HG02981 (cell line): Measurements from ENCODE around the gene GLG1.

Experiments used
- ATAC-seq: cut with Tn5 transposase; IDR thresholded peaks from one replicate; pipeline ENCODE4 v1.9.1; 2021; ENCODE audit warnings: mild to moderate bottlenecking, moderate library complexity; ENCODE audit not compliant: unreplicated experiment

The GLG1 gene

DNA sequence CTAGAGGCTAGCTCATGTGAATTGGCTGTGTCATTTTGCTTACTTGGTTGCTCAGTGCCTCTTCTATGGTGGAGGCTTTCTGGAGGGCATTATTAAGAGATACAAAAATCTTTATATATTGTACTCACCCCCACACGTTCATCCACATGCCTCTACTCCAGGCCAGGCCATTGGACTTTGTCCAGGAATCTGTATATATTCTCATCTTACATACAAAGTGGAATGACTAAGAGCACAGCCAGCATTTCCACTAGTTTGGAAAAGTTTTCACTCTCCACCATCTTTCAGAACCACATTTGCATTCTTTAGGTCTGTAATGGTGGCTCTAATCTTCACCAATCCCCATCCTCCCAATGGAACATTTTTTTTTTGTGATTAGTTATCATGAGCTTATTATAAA lies 4.8 kb upstream of the GLG1 start:
- ATAC-seq: no peak

DNA sequence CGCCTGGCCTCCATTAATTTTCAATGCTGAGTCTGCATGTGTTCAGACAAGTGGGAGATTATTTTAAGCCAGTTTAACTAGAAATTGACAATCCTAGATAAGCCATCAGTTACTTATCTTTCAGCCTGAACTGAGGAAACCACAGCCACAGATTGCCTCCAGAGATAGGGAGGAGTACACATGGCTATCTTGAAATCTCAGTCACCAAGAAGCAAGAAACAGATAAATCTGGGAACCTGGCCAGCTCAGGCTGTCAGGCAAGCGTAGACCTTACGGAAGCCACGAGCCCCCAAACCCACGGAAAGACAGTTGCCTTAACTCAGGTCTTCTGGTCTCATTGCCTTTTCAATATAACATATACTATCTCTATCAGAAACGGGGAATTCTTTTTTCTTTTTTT lies 2.0 kb upstream of the GLG1 start:
- no peak for ATAC-seq

DNA sequence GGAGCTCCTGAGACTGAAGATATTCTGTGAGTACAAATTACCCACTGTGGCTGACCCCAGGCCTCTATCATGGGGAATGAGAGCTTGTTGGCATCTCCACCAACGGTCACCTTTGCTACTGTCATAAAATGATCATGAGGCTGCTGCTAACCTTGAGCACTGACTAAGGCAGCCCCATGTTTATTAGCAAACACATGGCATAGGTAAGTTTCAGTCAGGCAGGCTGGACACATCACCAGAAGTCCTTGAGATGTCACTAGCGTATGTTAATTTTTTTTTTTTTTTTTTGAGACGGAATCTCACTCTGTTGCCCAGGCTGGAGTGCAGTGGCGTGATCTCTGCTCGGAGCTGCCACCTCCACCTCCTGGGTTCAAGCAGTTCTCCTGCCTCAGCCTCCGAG lies 1.5 kb upstream of the GLG1 start:
- no peak for ATAC-seq

DNA sequence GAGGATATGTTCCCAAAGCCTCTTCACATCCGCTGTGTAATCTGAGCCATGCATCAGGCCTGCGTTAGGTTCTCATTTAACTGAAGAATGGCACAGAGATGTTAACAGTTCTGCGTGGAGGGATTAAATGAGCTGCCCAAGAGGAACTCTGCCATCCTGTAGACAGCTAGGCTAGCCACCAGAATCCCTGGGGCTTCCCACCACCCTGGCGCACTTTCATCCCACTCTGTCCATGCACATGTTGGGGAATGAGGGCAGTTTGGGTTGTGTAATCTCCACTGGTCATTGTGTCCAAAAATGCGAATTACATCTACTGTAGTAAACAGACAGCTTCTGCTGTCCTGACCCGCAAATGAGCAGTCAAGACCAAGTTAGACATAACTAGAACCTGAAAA lies 1.0 kb upstream of the GLG1 start:
- no peak for ATAC-seq

DNA sequence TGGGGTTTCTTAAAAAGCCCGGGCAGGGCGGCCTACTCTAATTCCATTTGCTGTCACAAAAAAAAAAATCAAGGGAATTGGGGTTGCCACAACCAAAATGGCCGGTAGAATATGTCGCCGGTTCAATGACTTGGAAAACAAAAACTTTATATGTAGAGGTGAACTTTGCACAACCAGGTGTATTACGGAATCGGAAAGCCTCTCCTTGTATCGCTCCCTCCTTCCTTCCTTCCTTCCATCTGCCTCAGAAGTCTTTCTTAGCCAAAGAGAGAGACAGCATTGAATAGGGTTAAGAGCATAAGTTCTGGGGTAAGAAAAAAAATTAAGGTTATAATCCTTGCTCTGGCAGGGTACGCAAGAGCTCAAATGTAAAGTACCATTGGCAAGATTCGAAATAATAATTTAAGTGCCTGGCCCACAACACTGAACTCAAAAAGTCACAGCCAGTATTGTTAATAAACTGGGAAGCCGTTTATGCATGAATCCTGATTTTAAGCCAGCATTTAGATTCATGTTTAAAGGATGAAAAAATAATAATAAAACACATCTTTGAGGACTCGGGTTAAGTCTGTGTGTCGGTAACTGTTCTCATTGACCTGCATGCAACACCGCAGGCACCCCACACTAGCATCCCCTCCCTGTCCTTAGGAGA lies 522 bp upstream of the GLG1 start:
- peak; percentile 32 for ATAC-seq

DNA sequence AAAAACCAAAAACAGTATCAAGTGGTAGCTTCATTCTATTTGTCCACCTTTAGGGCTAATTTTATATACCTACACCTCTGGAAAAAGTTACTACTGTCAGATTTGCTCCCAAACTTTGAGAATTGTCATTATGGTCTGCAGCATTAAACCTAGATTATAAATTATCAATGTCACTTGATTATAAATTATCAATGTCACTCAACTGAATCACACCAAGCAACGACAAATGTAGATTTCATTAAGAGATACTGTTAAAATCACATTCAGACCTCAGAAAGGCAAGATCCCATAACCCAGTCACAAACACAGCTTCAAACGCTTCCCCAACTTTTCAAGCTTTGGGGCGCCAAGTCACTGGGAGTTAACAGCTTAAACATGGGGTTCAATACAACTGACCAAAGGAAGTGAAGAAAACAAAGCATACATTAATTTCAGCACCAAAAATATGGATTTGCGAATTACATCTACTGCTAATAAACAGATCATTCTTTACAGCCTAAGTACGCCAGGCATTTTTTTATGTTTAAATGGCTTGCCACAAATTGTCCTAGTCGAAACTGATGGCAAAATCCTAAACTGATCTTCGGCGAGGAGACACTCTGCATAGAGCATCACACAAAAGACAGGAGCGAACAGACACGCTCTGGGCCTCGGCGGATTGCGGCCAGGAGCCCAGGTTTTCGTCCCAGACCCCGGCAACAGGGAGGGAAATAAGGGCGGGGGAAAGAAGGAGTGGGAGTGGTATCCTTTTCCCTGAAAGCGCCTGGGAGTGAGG lies 981 bp downstream of the GLG1 start:
- ATAC-seq: no peak

DNA sequence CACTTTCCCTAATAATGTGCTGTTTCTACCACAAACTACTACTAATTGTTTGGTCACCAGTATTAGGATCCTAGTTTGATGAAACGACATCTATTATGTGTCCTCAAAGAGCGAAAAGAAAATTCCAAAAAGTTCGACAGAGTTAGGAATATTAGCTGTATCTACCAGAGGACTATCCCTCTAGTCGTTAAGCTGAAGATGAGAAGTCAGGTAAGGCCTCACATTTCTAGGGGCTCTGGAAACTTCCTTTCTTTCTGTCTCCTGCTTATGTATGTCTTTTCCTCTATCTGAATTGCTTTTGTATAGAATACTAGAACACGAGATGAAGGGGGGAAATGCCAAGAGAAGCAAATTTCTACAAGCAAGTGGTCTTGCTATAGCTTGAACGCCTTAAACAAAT lies 1.6 kb downstream of the GLG1 start:
- no peak for ATAC-seq

DNA sequence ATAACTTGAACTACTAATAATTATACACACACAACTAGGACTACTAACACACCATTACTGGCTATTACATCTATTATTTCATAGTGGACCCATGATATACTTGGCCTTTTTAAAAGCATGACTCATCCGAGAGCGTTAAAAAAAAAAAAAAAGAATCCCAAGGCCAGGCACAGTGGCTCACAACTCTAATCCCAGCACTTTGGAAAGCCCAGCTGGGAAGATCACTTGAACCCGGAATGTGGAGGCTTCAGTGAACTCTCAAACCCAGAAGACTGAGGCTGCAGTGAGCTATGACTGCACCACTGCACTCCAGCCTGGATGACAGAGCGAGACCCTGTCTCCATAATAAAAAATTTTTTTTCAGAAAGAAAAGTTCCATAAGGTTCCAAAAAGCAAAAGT lies 3.1 kb downstream of the GLG1 start:
- ATAC-seq: no peak

DNA sequence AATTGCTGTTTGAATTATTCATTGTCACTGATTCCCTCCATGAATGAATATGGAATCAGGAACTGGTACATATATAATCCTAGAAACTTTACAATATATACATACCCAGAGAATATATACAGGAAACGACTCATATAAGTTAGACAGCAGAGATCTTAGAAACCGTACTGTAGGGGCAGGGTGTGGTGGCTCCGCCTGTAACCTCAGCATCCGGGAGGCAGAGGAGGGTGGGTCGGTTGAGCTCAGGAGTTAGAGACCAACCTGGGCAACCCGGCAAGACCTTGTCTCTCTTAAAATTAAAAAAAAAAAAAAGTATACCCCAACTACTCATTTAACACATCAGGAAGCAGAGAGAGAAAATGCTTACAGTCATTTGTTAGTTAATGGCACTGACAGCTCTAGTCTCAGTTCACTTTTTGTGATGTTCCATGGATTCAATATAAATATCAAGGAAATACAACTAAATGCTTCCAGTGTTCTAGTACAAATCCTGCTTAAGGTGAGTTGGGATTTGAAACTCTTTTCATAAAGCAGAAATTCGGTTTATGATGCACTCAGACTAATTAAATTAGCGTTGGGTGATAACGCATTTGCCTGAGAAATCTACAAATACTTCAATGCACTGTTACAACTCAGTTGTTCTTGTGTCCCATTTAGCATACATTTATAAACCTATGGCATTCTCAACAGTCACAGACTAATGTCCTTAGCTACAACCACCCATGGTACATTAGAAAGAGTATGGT lies 5.6 kb downstream of the GLG1 start:
- ATAC-seq: peak; percentile 81

DNA sequence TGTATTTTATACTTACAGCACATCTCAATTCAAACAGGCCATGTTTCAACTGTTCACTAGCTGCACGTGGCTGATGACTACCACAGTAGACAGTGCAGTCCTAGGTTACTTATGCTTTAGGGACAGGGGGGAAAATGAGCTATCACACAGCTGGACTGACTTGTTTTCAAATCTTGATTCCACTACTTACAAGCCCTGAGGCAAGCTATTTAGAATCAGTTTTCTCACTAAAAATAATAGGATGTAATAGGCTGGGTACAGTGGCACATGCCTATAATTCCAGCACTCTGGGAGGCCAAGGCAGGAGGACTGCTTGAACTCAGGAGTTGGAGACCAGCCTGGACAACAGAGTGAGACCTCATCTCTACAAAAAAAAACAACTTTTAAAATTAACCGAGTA lies 10.3 kb downstream of the GLG1 start:
- ATAC-seq: no peak

DNA sequence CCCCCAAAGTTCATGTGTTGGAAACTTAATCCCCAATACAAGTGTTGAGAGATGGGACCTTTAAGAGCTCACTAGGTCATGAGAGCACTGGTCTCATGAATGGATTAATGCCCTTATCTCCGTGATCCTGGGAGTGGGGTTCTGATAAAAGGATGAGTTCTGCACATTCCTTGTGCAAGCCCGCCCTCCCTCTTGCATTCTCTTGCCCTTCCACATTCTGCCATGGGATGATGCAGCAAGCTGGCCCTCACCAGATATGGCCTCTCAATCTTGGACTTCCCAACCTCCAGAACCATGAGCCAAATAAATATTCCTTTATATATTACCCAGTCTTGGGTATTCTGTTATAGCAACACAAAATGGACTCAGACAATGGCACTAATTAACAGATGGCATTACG lies 14.1 kb downstream of the GLG1 start:
- ATAC-seq: no peak

DNA sequence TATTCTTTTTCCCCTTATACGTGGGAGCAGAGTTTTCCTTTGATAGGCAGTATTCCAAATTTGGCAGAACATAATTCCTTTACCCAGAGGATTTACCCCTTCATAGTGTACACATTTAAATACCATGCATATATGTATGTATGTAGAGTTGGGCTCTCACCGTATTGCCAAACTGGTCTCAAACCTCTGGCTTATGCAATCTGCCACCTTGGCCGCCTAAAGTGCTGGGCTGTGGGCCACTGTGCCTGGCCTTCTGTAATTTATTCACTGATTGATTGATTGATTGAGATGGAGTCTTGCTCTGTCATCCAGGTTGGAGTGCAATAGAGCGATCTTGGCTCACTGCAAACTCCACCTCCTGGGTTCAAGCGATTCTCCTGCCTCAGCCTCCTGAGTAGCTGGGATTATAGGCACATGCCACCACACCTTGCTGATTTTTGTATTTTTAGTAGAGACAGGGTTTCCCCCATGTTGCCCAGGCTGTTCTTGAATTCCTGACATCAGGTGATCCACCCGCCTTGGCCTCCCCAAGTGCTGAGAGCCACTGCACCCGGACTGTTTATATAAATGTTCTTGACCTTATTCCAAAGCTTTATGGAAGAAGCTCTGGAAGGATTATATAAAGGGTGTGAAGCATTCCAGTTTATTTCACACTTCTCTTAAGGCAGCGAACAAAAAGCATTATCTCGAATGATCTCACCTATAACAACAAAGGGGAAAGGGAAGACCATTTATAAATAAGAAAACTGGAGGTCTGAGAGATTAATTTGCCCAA lies 14.9 kb downstream of the GLG1 start:
- no peak for ATAC-seq

DNA sequence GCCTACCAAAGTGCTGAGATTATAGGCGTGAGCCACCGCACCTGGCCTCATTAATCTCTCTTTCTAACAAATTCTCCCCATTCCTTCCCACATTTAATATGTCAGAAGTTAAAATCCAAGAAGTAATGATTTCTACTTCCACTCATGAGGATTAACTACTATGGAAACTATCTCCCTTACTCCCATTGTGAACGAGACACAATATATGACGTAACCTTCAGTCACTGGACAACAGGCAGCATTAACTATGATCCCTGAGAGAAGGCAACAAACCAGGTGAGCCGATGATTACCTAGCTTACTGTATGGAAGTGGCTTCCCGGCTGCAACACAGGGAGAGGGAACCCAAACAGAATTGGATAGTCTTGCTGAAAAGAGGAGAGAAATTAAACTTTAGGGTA lies 20.0 kb downstream of the GLG1 start:
- ATAC-seq: no peak

DNA sequence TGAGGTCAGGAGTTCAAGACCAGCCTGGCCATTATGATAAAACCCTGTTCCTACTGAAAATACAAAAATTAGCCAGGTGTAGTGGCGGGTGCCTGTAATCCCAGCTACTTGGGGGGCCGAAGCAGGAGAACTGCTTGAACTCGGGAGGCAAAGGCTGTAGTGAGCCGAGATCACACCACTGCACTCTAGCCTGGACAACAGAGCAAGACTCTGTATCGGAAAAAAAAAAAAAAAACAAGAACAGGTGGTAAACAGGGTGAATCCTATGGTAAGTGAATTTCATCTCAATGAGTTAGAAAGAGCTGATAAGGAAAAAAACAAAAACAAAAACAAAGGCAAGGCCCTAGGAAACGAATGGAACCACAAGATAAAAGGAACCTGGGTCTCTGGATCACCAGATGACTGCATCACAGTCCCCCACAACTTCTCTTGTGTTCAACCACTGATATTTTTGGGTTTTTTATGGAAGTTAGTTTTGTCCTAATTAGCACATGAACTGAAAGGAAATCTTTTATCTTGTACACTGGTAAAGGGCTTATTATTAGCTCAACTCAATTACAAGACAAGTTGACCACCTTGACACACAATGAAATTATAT lies 21.0 kb downstream of the GLG1 start:
- no peak for ATAC-seq

DNA sequence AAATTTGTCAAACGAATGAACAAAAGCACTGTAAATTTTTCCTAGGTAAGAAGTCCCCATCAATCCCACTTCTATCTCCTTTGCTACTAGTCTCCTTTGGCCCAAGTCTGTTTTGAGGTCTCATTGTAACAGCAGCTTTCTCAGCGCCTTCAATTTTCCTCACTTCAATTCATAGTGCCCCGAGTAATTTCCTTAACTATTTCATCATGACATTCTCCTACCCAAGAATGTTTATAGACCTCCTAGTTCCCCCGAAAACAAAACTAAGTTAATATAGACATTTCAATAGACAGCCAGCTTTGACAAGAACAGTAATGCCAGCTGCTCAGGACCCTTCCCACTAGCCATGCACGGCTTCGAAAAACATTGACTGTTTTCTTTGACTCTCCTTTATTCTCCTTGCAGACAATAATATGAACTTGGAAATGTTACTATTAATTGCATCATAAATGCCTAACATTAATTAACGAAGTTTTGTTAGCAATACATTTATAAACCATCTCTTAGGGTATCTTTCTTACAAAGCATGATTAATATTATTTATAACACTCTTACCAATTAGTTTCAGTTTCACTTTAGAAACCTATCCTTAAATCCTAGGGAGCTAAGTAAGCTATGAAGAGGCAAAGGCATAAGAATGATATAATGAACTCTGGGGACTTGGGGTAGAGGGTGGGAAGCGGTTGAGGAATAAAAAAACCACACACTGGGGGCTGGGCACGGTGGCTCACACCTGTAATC lies 22.8 kb downstream of the GLG1 start:
- ATAC-seq: no peak

DNA sequence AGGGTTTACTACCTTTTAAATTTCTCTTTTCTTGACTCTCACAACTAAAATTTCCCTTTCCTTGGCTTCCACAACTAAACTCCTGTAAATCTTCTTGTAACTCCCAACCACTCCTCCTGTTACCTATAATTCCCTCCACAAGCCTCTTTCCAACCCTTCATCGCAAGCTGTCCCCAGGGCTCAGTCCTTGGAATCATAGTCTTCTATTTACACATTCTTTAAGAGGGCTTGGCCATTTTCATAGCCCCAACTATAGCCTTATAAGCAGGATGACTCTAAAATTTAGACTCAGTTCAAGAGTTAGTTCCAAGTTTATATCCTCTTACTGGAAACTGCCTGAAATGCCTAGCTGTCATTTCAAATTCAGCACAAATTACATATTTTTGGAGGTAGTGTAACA lies 23.9 kb downstream of the GLG1 start:
- no peak for ATAC-seq

DNA sequence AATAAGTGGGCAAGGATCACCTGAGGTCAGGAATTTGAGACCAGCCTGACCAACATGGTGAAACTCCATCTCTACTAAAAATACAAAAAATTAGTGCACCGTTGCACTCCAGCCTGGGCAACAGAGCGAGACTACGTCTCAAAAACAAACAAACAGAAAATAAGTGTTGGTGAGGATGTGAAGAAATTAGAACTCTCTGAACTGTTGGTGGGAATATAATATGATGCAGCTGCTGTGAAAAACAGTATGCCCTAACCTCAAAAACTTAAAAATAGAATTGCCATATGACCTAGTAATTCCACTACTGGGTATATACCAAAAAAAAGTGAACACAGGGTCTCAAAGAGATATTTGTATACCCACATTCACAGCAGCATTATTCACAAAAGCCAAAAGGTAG lies 26.1 kb downstream of the GLG1 start:
- ATAC-seq: peak; percentile 57

DNA sequence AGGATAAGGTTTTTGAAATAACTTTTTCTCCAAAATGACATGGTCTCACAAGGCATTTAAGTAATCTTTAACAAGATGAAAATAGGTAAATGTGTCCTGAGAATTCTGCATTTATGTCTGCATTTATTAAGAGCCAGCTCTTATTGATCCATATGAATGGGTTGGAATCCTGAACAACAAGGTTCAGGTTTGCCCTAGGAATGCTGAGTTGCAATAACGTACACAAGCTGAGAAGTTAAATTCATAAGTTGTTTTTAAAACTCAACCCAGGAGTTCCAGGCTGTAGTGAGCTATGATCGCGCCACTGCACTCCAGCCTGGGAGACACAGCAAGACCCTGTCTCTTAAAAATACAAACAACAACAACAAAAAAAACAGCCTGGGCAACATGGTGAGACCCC lies 28.1 kb downstream of the GLG1 start:
- ATAC-seq: no peak

DNA sequence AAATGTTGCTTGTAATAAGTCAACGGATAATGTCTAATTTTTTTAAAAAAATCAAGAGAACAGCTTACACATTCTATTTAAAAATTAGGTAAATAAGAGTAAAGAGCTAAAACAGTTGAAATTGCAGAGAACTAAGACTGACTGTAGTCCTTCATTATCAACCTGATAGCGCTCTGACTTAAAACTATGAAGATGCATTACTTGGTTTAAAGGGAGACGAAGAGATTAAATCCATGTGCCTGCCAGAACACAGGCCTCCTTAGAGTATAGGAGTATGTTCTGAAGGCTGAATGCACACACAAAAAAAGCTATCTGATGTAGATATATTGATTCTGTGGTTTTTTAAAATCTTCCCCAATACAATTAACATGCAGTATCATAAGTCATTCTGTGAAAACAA lies 28.5 kb downstream of the GLG1 start:
- ATAC-seq: no peak

DNA sequence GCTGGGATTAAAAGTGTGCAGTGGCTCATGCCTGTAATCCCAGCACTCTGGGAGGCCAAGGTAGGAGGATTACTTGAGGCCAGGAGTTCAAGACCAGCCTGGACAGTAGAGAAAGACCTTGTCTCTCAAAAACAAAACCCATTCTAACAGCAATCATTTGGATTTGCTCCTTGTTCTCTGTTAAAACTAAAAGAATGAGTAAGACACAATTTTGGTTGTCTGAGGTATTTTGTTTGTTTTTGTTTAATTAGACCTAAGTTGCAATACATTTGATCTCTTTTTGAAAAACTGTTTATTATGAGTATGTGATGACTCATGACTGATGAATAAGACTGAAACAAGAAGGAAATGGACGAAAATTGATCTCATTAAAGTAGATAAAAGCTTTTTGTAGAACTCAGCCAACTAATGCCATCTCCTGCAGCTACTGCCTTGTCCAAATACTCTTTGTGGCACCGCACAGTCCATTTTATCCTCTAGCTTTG lies 29.0 kb downstream of the GLG1 start:
- no peak for ATAC-seq
